Stimulated activated CD8-positive, alpha-beta memory T cell treated with anti-CD3 and anti-CD28 coated beads, Interleukin-12 subunit alpha, Interleukin-12 subunit beta, amount 100 ng/mL, for 4 hours (primary cell): ENCODE data around the gene SEPHS1.
"Not testable (repeated sequence)": the region's sequence is repeated elsewhere in the genome, so short reads cannot be mapped to it uniquely, and the experiment has no call there.

Experiments used
- DNase-seq: peaks from one replicate; pipeline ENCODE4 v3.0.0-alpha.2; 2020; ENCODE audit warnings: low read depth

Gene SEPHS1

GRCh38 chr10:13284050-13284449 lies 64.0 kb downstream of the SEPHS1 start:
- no peak for DNase-seq

- not testable (repeated sequence) for DNase-seq
These were observed 65.7 kb downstream of the SEPHS1 start for GRCh38 chr10:13282348-13282747.

GRCh38 chr10:13276749-13277365 lies 71.2 kb downstream of the SEPHS1 start:
- no peak for DNase-seq

- DNase-seq: not testable (repeated sequence)
These were observed 71.9 kb downstream of the SEPHS1 start for GRCh38 chr10:13276146-13276545.

GRCh38 chr10:13272164-13272571 lies 75.9 kb downstream of the SEPHS1 start:
- no peak for DNase-seq

- DNase-seq: no peak
These were observed 76.4 kb downstream of the SEPHS1 start for GRCh38 chr10:13271552-13272163.

- no peak for DNase-seq
These were observed 77.1 kb downstream of the SEPHS1 start for GRCh38 chr10:13270877-13271551.

- no peak for DNase-seq
These were observed 79.3 kb downstream of the SEPHS1 start for GRCh38 chr10:13268841-13269240.

- DNase-seq: no peak
These were observed 79.8 kb downstream of the SEPHS1 start for GRCh38 chr10:13268310-13268709.
